ENCODE results near the gene PKP1. TPM values are rescaled to one million over a fixed set of nuclear protein-coding genes. Genes with fewer than 3 reads are reported as not detected.
A peak's percentile ranks its signal among the peaks of the same experiment; 100 is the strongest.
"Not testable (repeated sequence)": the region's sequence is repeated elsewhere in the genome, so short reads cannot be mapped to it uniquely, and the experiment has no call there.

The PKP1 gene, protein sequence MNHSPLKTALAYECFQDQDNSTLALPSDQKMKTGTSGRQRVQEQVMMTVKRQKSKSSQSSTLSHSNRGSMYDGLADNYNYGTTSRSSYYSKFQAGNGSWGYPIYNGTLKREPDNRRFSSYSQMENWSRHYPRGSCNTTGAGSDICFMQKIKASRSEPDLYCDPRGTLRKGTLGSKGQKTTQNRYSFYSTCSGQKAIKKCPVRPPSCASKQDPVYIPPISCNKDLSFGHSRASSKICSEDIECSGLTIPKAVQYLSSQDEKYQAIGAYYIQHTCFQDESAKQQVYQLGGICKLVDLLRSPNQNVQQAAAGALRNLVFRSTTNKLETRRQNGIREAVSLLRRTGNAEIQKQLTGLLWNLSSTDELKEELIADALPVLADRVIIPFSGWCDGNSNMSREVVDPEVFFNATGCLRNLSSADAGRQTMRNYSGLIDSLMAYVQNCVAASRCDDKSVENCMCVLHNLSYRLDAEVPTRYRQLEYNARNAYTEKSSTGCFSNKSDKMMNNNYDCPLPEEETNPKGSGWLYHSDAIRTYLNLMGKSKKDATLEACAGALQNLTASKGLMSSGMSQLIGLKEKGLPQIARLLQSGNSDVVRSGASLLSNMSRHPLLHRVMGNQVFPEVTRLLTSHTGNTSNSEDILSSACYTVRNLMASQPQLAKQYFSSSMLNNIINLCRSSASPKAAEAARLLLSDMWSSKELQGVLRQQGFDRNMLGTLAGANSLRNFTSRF
- not detected in 2 replicates for total RNA-seq
- long read RNA-seq = 0 reads

DNA sequence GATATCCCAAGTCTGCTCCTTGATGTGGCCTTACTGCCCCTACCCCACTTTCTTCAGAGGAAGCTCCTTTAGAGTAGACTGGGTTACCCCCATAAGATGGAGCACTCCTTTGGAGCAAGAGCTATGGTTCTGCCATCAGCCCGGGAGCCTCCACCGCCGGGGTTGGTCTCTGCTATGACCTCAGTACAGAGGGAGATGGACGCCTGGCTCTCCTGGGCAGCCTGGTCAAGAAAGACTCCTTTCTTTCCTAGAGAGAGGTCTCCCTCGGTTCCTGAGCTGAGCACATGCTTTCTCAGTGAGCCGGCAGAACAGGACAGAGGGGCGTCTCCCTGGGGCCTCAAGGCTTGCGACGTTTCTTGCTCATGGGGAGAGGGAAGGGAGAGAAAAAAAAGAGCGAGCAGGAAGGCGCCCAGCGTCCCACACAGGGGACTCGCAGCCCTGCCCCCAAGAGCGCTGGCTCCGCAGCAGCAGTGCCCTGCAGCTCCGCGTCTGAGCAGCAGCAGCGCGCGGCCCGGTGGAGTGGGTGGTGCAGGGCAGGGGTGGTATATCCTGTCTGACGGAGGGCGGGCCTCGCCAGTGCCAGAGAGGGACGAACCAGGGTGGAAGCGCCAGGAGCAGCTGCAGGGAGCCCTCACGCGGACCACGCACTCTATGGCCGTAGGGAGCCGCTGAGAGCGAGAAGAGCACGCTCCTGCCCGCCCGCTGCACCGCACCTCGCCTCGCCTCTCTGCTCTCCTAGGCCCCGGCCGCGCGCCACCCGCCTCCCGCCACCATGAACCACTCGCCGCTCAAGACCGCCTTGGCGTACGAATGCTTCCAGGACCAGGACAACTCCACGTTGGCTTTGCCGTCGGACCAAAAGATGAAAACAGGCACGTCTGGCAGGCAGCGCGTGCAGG lies at the start of gene PKP1:
Gene PKP1, plus strand, starts transcription at position 576 of the 899 bp plus-strand sequence. Its CDS starts 197 bp downstream, at position 773.
- Mint-ChIP-seq H3K4me1 (ENCODE audit: low read depth) (peaks cover 5% of the 10 kb centered on the region), H3K27me3 (peaks cover 76% of the 10 kb centered on the region), H3K4me3 (ENCODE audit: low read depth) (peak within 1 kb of the TSS; percentile 67), H3K27ac (no peak within 1 kb of the TSS), H3K36me3 (ENCODE audit: insufficient read depth) (no peaks in the 10 kb centered on the region), H3K9me3 (ENCODE audit: low read depth) (no peaks in the 10 kb centered on the region)
- DNase-seq (ENCODE audit: low spot score, unreplicated experiment) = peak; percentile 31
- TF ChIP-seq, protein P1, sequence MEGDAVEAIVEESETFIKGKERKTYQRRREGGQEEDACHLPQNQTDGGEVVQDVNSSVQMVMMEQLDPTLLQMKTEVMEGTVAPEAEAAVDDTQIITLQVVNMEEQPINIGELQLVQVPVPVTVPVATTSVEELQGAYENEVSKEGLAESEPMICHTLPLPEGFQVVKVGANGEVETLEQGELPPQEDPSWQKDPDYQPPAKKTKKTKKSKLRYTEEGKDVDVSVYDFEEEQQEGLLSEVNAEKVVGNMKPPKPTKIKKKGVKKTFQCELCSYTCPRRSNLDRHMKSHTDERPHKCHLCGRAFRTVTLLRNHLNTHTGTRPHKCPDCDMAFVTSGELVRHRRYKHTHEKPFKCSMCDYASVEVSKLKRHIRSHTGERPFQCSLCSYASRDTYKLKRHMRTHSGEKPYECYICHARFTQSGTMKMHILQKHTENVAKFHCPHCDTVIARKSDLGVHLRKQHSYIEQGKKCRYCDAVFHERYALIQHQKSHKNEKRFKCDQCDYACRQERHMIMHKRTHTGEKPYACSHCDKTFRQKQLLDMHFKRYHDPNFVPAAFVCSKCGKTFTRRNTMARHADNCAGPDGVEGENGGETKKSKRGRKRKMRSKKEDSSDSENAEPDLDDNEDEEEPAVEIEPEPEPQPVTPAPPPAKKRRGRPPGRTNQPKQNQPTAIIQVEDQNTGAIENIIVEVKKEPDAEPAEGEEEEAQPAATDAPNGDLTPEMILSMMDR (IDR thresholded peaks at IDR 0.05; ENCODE audit: unreplicated experiment) = no peak

DNA sequence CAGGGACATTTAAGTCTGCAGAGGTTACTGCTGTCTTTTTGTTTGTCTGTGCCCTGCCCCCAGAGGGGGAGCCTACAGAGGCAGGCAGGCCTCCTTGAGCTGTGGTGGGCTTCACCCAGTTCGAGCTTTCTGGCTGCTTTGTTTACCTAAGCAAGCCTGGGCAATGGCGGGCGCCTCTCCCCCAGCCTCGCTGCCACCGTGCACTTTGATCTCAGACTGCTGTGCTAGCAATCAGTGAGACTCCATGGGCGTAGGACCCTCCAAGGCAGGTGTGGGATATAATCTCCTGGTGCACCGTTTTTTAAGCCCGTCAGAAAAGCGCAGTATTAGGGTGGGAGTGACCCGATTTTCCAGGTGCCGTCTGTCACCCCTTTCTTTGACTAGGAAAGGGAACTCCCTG lies 43.7 kb upstream of the PKP1 start:
- Mint-ChIP-seq H3K9me3 (ENCODE audit: low read depth) (peaks cover 15% of the 10 kb centered on the region), H3K27me3 (peaks cover 12% of the 10 kb centered on the region)
- not testable (repeated sequence) for H3K27ac Mint-ChIP-seq; H3K4me3 Mint-ChIP-seq (ENCODE audit: low read depth); DNase-seq (ENCODE audit: low spot score, unreplicated experiment); H3K36me3 Mint-ChIP-seq (ENCODE audit: insufficient read depth); H3K4me1 Mint-ChIP-seq (ENCODE audit: low read depth)

GRCh38 chr1:201240171-201240570 lies 43.1 kb upstream of the PKP1 start:
- no peak overlapping the region for H3K4me3 Mint-ChIP-seq (ENCODE audit: low read depth)
- H3K9me3 Mint-ChIP-seq (ENCODE audit: low read depth) = peaks cover 15% of the 10 kb centered on the region
- peaks cover 17% of the 10 kb centered on the region for H3K27me3 Mint-ChIP-seq
- no peaks in the 10 kb centered on the region for H3K4me1 Mint-ChIP-seq (ENCODE audit: low read depth)
- no peak for DNase-seq (ENCODE audit: low spot score, unreplicated experiment)
- H3K36me3 Mint-ChIP-seq (ENCODE audit: insufficient read depth) = no peaks in the 10 kb centered on the region
- TF ChIP-seq, protein P1 (IDR thresholded peaks at IDR 0.05; ENCODE audit: unreplicated experiment) = no peak
- H3K27ac Mint-ChIP-seq = no peak overlapping the region

- Mint-ChIP-seq H3K27ac (no peak overlapping the region), H3K9me3 (ENCODE audit: low read depth) (peaks cover 15% of the 10 kb centered on the region), H3K4me3 (ENCODE audit: low read depth) (no peak overlapping the region), H3K27me3 (peaks cover 19% of the 10 kb centered on the region), H3K36me3 (ENCODE audit: insufficient read depth) (no peaks in the 10 kb centered on the region), H3K4me1 (ENCODE audit: low read depth) (no peaks in the 10 kb centered on the region)
- DNase-seq (ENCODE audit: low spot score, unreplicated experiment) = no peak
- TF ChIP-seq, protein P1 (IDR thresholded peaks at IDR 0.05; ENCODE audit: unreplicated experiment) = no peak
Measured at GRCh38 chr1:201241736-201242135, 41.6 kb upstream of the PKP1 start.

DNA sequence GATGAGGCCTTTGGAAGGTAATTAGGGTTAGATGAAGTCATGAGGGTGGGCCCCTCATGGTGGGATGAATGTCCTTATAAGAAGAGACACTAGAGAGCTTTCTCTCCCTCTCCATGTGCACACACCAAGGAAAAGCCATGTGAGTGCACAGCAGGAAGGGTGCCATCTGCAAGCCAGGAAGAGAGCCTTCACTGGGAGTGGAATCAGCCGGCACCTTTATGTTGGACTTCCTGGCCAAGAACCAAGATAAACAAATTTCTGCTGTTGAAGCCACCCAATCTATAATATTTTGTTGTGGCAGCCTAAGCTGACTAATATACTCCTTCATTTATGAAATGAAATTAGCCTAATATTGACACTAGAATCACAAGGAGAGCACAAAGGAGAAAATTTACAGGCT lies 38.2 kb upstream of the PKP1 start:
- no peak for DNase-seq (ENCODE audit: low spot score, unreplicated experiment)
- H3K27me3 Mint-ChIP-seq = peaks cover 19% of the 10 kb centered on the region
- TF ChIP-seq, protein P1 (IDR thresholded peaks at IDR 0.05; ENCODE audit: unreplicated experiment) = no peak
- no peak overlapping the region for H3K27ac Mint-ChIP-seq
- no peaks in the 10 kb centered on the region for H3K36me3 Mint-ChIP-seq (ENCODE audit: insufficient read depth)
- H3K4me3 Mint-ChIP-seq (ENCODE audit: low read depth) = no peak overlapping the region
- H3K4me1 Mint-ChIP-seq (ENCODE audit: low read depth) = no peaks in the 10 kb centered on the region
- peaks cover 10% of the 10 kb centered on the region for H3K9me3 Mint-ChIP-seq (ENCODE audit: low read depth)

Measured in progenitor cell of endocrine pancreas (in vitro differentiated cells).